Kidney (tissue), 14 donors: ENCODE data around the gene RAD51B. TPM values are rescaled to one million over a fixed set of nuclear protein-coding genes. Genes with fewer than 3 reads are reported as not detected.

Source experiments
- DNase-seq, 5 donors: peaks; one replicate each; pipeline ENCODE4 v3.0.0-alpha.2; 2013 to 2020
- FAIRE-seq: peaks from 2 replicates; lab custom pipeline; 2012; peaks lifted over from hg19 to GRCh38; lab: Jason Lieb, UNC
- H3K27ac ChIP-seq, 2 donors: one replicate each; pipeline ENCODE4 v1.7.0; 2013; ENCODE audit warnings: low read depth in 2 of 2, low read length in 2 of 2, inconsistent platforms in 1 of 2
- H3K27me3 ChIP-seq: one replicate; pipeline ENCODE4 v1.7.1; 2013; ENCODE audit warnings: low read length, inconsistent platforms; ENCODE audit not compliant: control insufficient read depth, insufficient read depth
- H3K36me3 ChIP-seq, 3 donors: one replicate each; pipeline versions ENCODE4 v1.7.0 to v1.7.1; 2013; ENCODE audit warnings: low read length in 3 of 3, control low read depth in 1 of 3, inconsistent platforms in 1 of 3; ENCODE audit not compliant: insufficient read depth in 3 of 3, control insufficient read depth in 2 of 3
- H3K4me1 ChIP-seq, 3 donors: one replicate each; pipeline versions ENCODE4 v1.7.0 to v1.7.1; 2013; ENCODE audit warnings: low read length in 3 of 3, inconsistent platforms in 1 of 3, low read depth in 1 of 3; ENCODE audit not compliant: control insufficient read depth in 2 of 3, insufficient read depth in 2 of 3
- H3K4me3 ChIP-seq, 3 donors: one replicate each; pipeline versions ENCODE4 v1.7.0 to v1.8.1; 2013; ENCODE audit warnings: low read length in 3 of 3, control low read depth in 1 of 3, inconsistent platforms in 1 of 3
- H3K9ac ChIP-seq, 3 donors: one replicate each; pipeline versions ENCODE4 v1.7.0 to v1.7.1; 2013; ENCODE audit warnings: low read length in 3 of 3, control low read depth in 1 of 3, inconsistent platforms in 1 of 3
- H3K9me3 ChIP-seq, 3 donors: one replicate each; pipeline versions ENCODE4 v1.7.0 to v1.7.1; 2013; ENCODE audit warnings: low read length in 3 of 3, control low read depth in 1 of 3, inconsistent platforms in 1 of 3; ENCODE audit not compliant: control insufficient read depth in 2 of 3, insufficient read depth in 1 of 3
- intact Hi-C: fragments of 100-400 bp; cut with DNase I; formaldehyde crosslinking; loops from one replicate; pipeline ENCODE4 v1.11.1; 2022
- polyA plus RNA-seq: library from polyadenylated mRNA; stranded (reverse); fragments of 350-450 nt; fragmentation: Illumina TruSeq; extraction: RNeasy Lipid Tissue Mini Kit (QIAGEN cat#74804); gene quantifications from one replicate; pipeline ENCODE4 v1.2.3, GENCODE V29; 2014; ENCODE audit warnings: low read depth, low replicate concordance; ENCODE audit not compliant: insufficient read depth
- total RNA-seq: library from RNA; stranded (reverse); fragmentation: NEBNext Ultra II Directional; extraction: Animal tissue kit (Norgen Biotek cat#: 25700); gene quantifications from one replicate; pipeline ENCODE4 v1.2.1, GENCODE V29; 2021
- TF ChIP-seq, protein P1 (sequence below): IDR thresholded peaks from 3 replicates; pipeline ENCODE4 v1.5.1; 2012; ENCODE audit warnings: mild to moderate bottlenecking, moderate library complexity, borderline replicate concordance; ENCODE audit not compliant: insufficient read depth; ENCODE audit errors: extremely low read depth
- donor health status: control.
- donor health status: control.
- donor health status: control.
- donor health status: control.
- donor health status: control.
- donor health status: DM: yes; HTN: yes; CAD: no.
- donor health status: Normal renal cell carcinoma (clear cell type).

RAD51B gene
- total and polyA plus RNA-seq, 2 donors from 2014 or later: 6.9 to 18.0 TPM

- FAIRE-seq: no peak
- intact Hi-C loops: no loop called here
Observed at GRCh38 chr14:68368850-68369249, 549.3 kb downstream of the RAD51B start.

GRCh38 chr14:68369281-68370056 is 549.9 kb downstream of the RAD51B start:
- DNase-seq (no peak), FAIRE-seq (no peak)
- Histone ChIP-seq H3K9me3 (no peaks in the 10 kb centered on the region), H3K36me3 (no peaks in the 10 kb centered on the region), H3K27me3 (no peaks in the 10 kb centered on the region), H3K4me1 (peaks cover 7 to 16% (median 16%) of the 10 kb centered on the region in 3 donors), H3K9ac (no peak overlapping the region), H3K4me3 (no peak overlapping the region), H3K27ac (no peak overlapping the region)
- TF ChIP-seq, protein P1, sequence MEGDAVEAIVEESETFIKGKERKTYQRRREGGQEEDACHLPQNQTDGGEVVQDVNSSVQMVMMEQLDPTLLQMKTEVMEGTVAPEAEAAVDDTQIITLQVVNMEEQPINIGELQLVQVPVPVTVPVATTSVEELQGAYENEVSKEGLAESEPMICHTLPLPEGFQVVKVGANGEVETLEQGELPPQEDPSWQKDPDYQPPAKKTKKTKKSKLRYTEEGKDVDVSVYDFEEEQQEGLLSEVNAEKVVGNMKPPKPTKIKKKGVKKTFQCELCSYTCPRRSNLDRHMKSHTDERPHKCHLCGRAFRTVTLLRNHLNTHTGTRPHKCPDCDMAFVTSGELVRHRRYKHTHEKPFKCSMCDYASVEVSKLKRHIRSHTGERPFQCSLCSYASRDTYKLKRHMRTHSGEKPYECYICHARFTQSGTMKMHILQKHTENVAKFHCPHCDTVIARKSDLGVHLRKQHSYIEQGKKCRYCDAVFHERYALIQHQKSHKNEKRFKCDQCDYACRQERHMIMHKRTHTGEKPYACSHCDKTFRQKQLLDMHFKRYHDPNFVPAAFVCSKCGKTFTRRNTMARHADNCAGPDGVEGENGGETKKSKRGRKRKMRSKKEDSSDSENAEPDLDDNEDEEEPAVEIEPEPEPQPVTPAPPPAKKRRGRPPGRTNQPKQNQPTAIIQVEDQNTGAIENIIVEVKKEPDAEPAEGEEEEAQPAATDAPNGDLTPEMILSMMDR: no peak
- intact Hi-C loops: no loop called here

More at GRCh38 chr14:68368850-68369249, 549.3 kb downstream of the RAD51B start:
- Histone ChIP-seq H3K36me3 (no peaks in the 10 kb centered on the region), H3K4me3 (no peak overlapping the region), H3K4me1 (peaks cover 7 to 18% (median 18%) of the 10 kb centered on the region in 3 donors), H3K9ac (no peak overlapping the region), H3K27ac (no peak overlapping the region), H3K27me3 (no peaks in the 10 kb centered on the region), H3K9me3 (no peaks in the 10 kb centered on the region)
- TF ChIP-seq, protein P1: no peak
- no peak for DNase-seq

DNA sequence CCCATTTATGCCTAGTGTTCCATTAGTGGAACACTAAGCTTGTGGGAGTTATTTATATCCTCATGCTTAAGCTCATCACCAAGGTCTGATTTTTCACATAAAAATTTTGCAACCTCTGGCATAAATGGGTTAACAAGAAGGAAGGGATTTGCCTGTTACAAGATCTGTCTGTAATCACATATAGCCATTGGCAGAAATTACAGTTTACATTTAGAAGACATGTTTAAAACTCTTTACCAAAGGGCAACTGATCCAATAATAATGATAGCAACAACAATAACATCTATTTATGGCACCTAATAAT is 550.4 kb downstream of the RAD51B start:
- H3K4me3 ChIP-seq: no peak overlapping the region
- H3K9ac ChIP-seq: no peak overlapping the region
- no peaks in the 10 kb centered on the region for H3K36me3 ChIP-seq
- no peak for FAIRE-seq
- TF ChIP-seq, protein P1: no peak
- no peaks in the 10 kb centered on the region for H3K9me3 ChIP-seq
- H3K27ac ChIP-seq: no peak overlapping the region
- intact Hi-C loops: no loop called here
- no peak for DNase-seq
- H3K4me1 ChIP-seq: peaks cover 2 to 11% (median 11%) of the 10 kb centered on the region in 3 donors
- no peaks in the 10 kb centered on the region for H3K27me3 ChIP-seq
